Vagina (tissue), 2 donors: ENCODE measurements around the gene STRC.
"Not testable (repeated sequence)": the region's sequence is repeated elsewhere in the genome, so short reads cannot be mapped to it uniquely, and the experiment has no call there.

ENCODE experiments used
- POLR2A ChIP-seq, 2 donors: fragments of 450-650 bp; IDR thresholded peaks; one replicate each; pipeline ENCODE4 v1.6.1; 2017; ENCODE audit warnings: antibody characterized with exemption in 2 of 2, mild to moderate bottlenecking in 2 of 2, moderate library complexity in 2 of 2
- TF ChIP-seq, protein P1 (sequence below), 3 experiments: fragments of 450-650 bp in 2 of 3; fragments of 200-600 bp in 1 of 3; sonication (generic) in 1 of 3; IDR thresholded peaks; one replicate each; pipeline ENCODE4 v1.5.1; 2017 to 2019; ENCODE audit warnings: antibody characterized with exemption in 3 of 3, mild to moderate bottlenecking in 2 of 3, moderate library complexity in 2 of 3

DNA sequence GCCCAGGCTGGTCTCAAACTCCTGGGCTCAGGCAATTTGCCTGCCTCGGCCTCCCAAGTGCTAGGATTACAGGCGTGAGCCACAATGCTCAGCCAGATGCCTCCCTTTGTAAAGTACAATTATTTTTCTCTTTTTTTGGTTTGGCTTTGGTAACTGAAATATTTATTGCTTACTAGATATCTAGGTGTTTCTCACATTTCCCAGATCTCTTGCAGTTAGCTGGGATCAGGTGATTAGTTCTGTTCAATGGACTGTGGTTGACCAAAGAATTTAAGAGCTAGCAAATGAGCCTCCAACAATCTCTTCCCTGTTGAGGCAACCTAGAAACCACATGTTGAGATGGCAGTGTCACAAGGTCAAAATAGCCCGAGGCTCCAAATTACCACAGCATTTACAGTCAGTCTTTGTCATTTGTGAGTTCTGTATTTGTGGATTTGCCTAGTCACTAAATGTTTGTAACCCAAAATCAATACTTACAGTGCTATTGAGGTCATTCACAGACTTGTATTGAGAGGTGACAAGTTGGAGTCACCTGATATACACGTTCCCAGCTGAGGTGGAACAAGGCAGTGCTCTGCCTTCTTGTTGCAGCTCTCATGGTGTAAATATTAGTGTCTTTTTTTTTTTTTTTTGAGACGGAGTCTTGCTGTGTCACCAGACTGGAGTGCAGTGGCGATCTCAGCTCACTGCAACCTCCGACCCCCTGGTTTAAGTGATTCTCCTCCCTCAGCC, 3.6 kb upstream of the STRC start:
- TF ChIP-seq, protein P1, sequence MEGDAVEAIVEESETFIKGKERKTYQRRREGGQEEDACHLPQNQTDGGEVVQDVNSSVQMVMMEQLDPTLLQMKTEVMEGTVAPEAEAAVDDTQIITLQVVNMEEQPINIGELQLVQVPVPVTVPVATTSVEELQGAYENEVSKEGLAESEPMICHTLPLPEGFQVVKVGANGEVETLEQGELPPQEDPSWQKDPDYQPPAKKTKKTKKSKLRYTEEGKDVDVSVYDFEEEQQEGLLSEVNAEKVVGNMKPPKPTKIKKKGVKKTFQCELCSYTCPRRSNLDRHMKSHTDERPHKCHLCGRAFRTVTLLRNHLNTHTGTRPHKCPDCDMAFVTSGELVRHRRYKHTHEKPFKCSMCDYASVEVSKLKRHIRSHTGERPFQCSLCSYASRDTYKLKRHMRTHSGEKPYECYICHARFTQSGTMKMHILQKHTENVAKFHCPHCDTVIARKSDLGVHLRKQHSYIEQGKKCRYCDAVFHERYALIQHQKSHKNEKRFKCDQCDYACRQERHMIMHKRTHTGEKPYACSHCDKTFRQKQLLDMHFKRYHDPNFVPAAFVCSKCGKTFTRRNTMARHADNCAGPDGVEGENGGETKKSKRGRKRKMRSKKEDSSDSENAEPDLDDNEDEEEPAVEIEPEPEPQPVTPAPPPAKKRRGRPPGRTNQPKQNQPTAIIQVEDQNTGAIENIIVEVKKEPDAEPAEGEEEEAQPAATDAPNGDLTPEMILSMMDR (IDR thresholded peaks at IDR 0.05): not testable (repeated sequence)
- TF ChIP-seq POLR2A (IDR thresholded peaks at IDR 0.05): not testable (repeated sequence)
